DOHH2 (cell line): ENCODE measurements around the gene GPR27.

Experiments
- H3F3A ChIP-seq: fragments of 200-600 bp; sonication (generic), shearing (Covaris generic); 2 replicates; pipeline ENCODE4 v1.6.0; 2016; ENCODE audit warnings: antibody characterized with exemption, mild to moderate bottlenecking; ENCODE audit not compliant: control insufficient read depth, insufficient read depth
- H3K27ac ChIP-seq: fragments of 200-600 bp; sonication (generic); 2 replicates; pipeline ENCODE4 v1.5.1; 2014; ENCODE audit warnings: low read depth, mild to moderate bottlenecking, low read length, moderate library complexity
- H3K27me3 ChIP-seq: fragments of 200-600 bp; sonication (generic); 2 replicates; pipeline ENCODE4 v1.6.1; 2014; ENCODE audit warnings: mild to moderate bottlenecking, low read length, mixed read lengths; ENCODE audit not compliant: control insufficient read depth
- H3K36me3 ChIP-seq: fragments of 200-600 bp; sonication (generic); 2 replicates; pipeline ENCODE4 v1.6.1; 2014; ENCODE audit warnings: mild to moderate bottlenecking, low read length, moderate library complexity, mixed read lengths; ENCODE audit not compliant: control insufficient read depth
- H3K4me1 ChIP-seq: fragments of 200-600 bp; sonication (generic); 2 replicates; pipeline ENCODE4 v1.6.1; 2014; ENCODE audit warnings: mild to moderate bottlenecking, low read length, mixed read lengths; ENCODE audit not compliant: control insufficient read depth
- H3K4me2 ChIP-seq: fragments of 200-600 bp; sonication (generic); 2 replicates; pipeline ENCODE4 v1.6.0; 2014; ENCODE audit warnings: mild to moderate bottlenecking, low read length, moderate library complexity
- H3K4me3 ChIP-seq: fragments of 200-600 bp; sonication (generic); 2 replicates; pipeline ENCODE4 v1.5.1; 2014; ENCODE audit warnings: mild to moderate bottlenecking, low read length, mixed read lengths
- H3K79me2 ChIP-seq: fragments of 200-600 bp; sonication (generic); 2 replicates; pipeline ENCODE4 v1.6.1; 2014; ENCODE audit warnings: mild to moderate bottlenecking, low read length, mixed read lengths; ENCODE audit not compliant: control insufficient read depth
- H3K9me2 ChIP-seq: fragments of 200-600 bp; sonication (generic); replicated peaks from 2 replicates; pipeline ENCODE4 v1.6.1; 2014; ENCODE audit warnings: mild to moderate bottlenecking, low read length, mixed read lengths; ENCODE audit not compliant: control insufficient read depth
- H3K9me3 ChIP-seq: fragments of 200-600 bp; sonication (generic); 2 replicates; pipeline ENCODE4 v1.6.1; 2014; ENCODE audit warnings: antibody characterized with exemption, low read length, mixed read lengths; ENCODE audit not compliant: control insufficient read depth, insufficient read depth
- H4K20me1 ChIP-seq: fragments of 200-600 bp; sonication (generic); 2 replicates; pipeline ENCODE4 v1.6.0; 2014; ENCODE audit warnings: low read depth, mild to moderate bottlenecking, antibody characterized with exemption, low read length, moderate library complexity; ENCODE audit not compliant: control insufficient read depth, insufficient read depth
- CTCF ChIP-seq: fragments of 200-600 bp; sonication (generic); IDR thresholded peaks from one replicate; pipeline ENCODE4 v1.5.1; 2014; ENCODE audit warnings: antibody characterized with exemption, mild to moderate bottlenecking, low read depth, low read length; ENCODE audit not compliant: poor library complexity, severe bottlenecking
- EZH2phosphoT487 ChIP-seq: fragments of 200-600 bp; sonication (generic); IDR thresholded peaks from 2 replicates; pipeline ENCODE4 v1.6.1; 2017; ENCODE audit warnings: borderline replicate concordance, mild to moderate bottlenecking, antibody characterized with exemption, low read length, moderate library complexity, mixed read lengths

The GPR27 gene

GRCh38 chr3:71784201-71784913, 30.7 kb downstream of the GPR27 start:
- no peaks in the 10 kb centered on the region for H3K36me3 ChIP-seq
- H3K4me3 ChIP-seq = no peak overlapping the region
- no peaks in the 10 kb centered on the region for H3K9me3 ChIP-seq
- no peaks in the 10 kb centered on the region for H4K20me1 ChIP-seq
- peaks cover 44% of the 10 kb centered on the region for H3K27me3 ChIP-seq
- no peak overlapping the region for H3K27ac ChIP-seq
- no peaks in the 10 kb centered on the region for H3F3A ChIP-seq
- H3K4me2 ChIP-seq = no peak overlapping the region
- TF ChIP-seq EZH2phosphoT487 (no peak), CTCF (no peak)
- H3K9me2 ChIP-seq = no peaks in the 10 kb centered on the region
- no peaks in the 10 kb centered on the region for H3K4me1 ChIP-seq
- no peaks in the 10 kb centered on the region for H3K79me2 ChIP-seq

GRCh38 chr3:71784914-71785531, 31.4 kb downstream of the GPR27 start, which contains the start of gene PROK2:
TSS of gene PROK2 (minus strand) at chr3:71785148. CDS start at chr3:71785052, 96 bp downstream.
- no peaks in the 10 kb centered on the region for H4K20me1 ChIP-seq
- H3K4me2 ChIP-seq = no peak within 1 kb of the TSS
- H3K27me3 ChIP-seq = peaks cover 39% of the 10 kb centered on the region
- H3K4me1 ChIP-seq = no peaks in the 10 kb centered on the region
- no peaks in the 10 kb centered on the region for H3K9me2 ChIP-seq
- no peaks in the 10 kb centered on the region for H3F3A ChIP-seq
- no peak for TF ChIP-seq EZH2phosphoT487
- TF ChIP-seq CTCF = no peak
- H3K36me3 ChIP-seq = no peaks in the 10 kb centered on the region
- no peaks in the 10 kb centered on the region for H3K79me2 ChIP-seq
- H3K27ac ChIP-seq = no peak within 1 kb of the TSS
- H3K9me3 ChIP-seq = no peaks in the 10 kb centered on the region
- no peak within 1 kb of the TSS for H3K4me3 ChIP-seq

GRCh38 chr3:71785532-71786216, 32.0 kb downstream of the GPR27 start:
- Histone ChIP-seq H3K4me3 (no peak overlapping the region), H3K4me1 (no peaks in the 10 kb centered on the region), H3K27me3 (peaks cover 35% of the 10 kb centered on the region), H3F3A (no peaks in the 10 kb centered on the region), H3K9me2 (no peaks in the 10 kb centered on the region), H3K36me3 (no peaks in the 10 kb centered on the region), H3K79me2 (no peaks in the 10 kb centered on the region), H3K27ac (no peak overlapping the region), H4K20me1 (no peaks in the 10 kb centered on the region), H3K4me2 (no peak overlapping the region), H3K9me3 (no peaks in the 10 kb centered on the region)
- TF ChIP-seq EZH2phosphoT487 = no peak

GRCh38 chr3:71786217-71786549, 32.5 kb downstream of the GPR27 start:
- no peaks in the 10 kb centered on the region for H3K9me2 ChIP-seq
- H3K4me1 ChIP-seq = no peaks in the 10 kb centered on the region
- H3K36me3 ChIP-seq = no peaks in the 10 kb centered on the region
- no peaks in the 10 kb centered on the region for H3K9me3 ChIP-seq
- no peaks in the 10 kb centered on the region for H3K79me2 ChIP-seq
- peaks cover 34% of the 10 kb centered on the region for H3K27me3 ChIP-seq
- TF ChIP-seq CTCF (no peak), EZH2phosphoT487 (no peak)
- no peaks in the 10 kb centered on the region for H3F3A ChIP-seq
- no peak overlapping the region for H3K4me3 ChIP-seq
- H4K20me1 ChIP-seq = no peaks in the 10 kb centered on the region
- H3K4me2 ChIP-seq = no peak overlapping the region
- H3K27ac ChIP-seq = no peak overlapping the region
